ENCODE results near the gene GLRX3.

GLRX3 gene

DNA sequence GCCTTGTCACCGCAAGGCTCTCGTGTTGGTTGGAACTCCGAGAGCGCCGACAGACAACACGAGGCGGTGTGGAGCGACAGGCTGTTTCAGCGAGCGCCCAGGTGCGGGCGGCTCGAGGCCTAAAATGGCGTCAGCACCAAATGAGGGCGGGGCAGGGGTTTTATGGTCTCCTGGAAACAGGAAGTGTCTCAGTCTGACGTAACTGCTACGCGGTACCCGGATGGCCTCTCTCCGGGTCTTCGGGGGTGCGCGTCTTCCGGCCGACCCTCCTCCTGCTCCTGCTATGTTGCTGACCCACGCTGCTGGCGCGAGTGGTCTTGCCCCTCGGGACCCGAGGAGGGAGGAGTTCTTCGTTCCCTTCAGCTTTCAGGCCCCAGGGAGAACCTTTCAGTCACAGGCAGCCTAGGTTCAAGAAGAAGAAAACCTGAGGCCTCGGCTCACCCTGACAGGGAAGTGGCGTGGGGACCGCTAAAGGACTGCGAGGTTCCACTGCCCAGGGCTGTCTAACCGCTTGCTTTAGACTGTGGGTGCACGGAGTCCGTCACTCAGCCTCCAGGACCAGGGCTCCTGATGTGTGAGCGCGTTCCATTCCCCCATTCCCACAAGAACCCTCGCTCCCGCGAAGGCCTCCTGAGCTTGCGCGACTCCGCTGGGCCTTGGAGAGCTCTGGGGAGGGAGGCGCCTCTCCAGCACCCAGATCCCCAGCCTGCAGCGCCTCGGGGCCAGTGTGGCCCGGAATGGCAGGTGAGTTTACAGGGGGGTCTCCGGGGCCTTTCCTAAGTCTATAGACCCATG, 77.3 kb downstream of the GLRX3 start:
- DNase-seq: no peak

GRCh38 chr10:130214431-130214830, 78.2 kb downstream of the GLRX3 start:
- no peak for DNase-seq

- peak; percentile 12 for DNase-seq
Observed at GRCh38 chr10:130215151-130215930, 79.2 kb downstream of the GLRX3 start.

DNA sequence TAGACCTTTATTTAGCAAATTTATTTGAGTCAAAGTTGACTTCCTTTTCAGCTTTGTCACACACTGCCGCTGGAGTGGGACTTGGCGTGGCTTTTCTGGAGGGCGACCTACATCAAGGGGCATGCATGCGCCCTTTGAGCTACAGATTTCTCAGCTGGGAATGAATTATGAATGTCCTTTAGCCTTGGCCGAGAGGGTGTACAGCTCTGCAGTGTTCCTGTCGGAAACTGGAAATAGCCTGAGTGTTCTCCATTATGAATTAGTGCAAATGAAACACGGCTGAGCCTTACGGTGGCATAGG, 79.7 kb downstream of the GLRX3 start:
- no peak for DNase-seq

- DNase-seq: no peak
Observed at GRCh38 chr10:130218181-130218641, 82.0 kb downstream of the GLRX3 start.

DNA sequence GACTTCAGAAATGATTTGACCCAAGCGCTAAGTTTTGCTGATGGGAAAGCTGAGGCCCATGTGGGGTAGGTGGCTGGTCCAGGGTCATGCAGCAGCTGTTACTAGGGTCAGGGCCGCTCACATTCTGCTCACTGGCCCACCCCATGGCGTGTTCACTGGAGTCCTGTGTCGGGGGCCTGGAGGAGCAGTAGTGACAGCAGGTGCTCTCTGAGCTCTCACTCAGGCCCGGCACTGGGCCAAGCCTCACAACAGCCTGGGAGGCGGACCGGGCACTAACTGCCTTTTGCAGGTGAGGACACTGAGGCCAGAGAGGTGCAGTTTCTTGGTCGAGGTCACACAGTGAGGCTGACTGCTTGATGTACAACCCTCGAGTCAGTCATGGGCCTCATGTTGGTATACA, 82.7 kb downstream of the GLRX3 start:
- peak; percentile 25 for DNase-seq

DNA sequence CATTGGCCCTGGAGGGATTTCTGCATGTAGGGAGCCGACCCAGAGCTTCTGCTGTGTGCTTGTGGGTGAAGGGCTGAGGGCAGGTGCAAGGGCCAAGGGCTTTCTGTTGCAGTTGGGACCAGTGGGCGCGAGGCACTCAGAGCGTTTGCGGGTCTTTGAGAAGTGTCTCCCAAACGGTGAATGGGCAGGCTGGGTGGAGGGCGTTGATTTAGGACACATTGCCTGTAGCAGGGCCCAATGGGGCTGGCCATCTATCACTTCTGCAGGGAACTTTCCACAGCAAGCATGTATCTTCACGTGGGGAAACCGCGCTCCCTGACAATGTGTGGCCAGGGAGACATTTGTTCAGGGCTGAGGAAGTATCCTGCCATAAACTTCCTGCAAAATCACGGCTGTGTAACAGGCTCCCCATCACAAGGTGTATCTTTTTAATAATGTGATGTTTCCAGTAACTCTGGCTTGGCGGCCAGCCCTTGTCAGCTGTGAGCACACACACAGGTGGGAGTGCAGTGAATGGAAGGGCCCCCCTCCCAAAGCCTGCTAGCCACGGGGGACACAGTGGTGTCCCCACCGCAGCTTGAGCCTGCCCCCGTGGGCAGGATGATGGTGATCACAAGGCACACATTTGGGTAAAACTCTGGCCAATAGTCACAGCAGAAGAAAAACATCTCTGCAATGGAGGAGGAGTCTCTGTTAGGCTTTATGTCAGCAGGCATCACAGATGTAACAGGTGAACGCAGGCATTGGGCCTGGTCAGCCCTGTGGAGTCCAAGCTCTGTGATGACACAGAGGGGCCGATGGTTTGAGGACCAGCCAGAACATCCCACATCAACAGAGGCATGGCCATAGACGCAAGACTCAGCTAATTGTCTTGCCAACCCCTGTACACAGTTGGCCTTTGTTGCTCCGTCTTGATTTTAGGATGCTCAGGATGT, 84.3 kb downstream of the GLRX3 start:
- DNase-seq: no peak

DNA sequence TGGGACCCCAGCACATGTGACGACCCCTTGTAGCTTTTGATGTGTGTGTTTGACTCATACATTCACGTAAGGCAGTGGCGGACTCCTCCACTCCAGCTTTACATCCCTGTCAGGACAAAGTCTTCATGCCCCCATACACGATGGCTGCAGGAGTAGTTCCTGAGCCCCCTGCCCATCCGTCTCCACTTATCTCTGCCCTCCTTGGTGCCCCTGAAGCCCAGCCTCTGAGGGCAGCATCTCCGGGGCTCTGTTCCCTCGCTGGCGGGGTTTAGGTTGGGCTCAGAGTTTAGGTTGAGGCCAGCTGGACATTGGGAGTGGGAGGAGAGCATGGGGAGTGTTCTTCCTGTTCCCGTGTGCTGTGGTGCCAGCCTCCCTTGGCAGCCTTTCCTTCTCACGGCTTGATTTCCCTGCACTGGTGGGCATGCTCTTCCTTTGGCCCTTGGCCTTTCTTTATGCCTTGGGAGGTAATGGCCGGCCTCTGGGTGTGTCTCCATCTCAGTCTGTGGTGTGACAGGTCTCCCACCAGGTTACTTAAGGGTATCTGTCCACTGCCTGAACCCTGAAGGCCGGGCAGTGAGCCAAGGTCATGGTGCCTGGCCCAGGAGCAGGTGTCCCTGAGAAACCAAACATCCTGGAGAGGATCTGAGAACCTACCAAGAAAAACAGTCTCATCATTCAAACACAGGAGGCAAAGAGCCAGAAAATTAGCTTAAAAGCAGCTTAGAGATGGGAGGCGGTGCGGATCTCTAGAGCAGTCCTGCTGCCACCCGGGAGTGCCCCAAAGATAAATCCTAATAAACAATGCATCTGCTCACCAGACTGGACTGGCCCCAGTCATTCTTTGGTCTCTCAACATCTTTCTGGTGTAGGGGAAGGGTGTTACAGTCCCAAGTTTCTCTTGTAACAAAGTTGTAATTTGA, 85.5 kb downstream of the GLRX3 start:
- no peak for DNase-seq

GRCh38 chr10:130222381-130222780, 86.2 kb downstream of the GLRX3 start:
- DNase-seq: no peak

- DNase-seq: no peak
Observed at GRCh38 chr10:130224228-130224627, 88.0 kb downstream of the GLRX3 start.

GRCh38 chr10:130226012-130226411, 89.8 kb downstream of the GLRX3 start:
- DNase-seq: no peak

DNA sequence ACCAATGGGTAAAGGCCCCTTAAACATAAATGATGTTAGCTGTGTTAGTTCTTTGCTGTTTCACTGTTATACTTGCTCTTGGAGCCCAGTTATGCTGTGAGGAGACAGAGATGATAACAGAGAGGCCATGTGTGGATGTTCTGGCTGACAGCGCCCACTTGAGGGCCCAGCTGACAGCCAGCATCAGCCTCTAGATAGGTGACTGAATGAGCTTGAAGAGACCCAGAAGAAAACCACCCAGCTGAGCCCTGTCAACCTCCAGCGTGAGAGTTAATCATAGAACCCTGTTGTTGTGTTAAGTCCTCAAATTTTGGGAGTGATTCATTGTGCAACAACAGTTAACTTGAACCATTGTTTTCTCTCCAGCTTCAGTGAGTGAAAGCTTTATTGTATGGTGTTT, 91.7 kb downstream of the GLRX3 start:
- no peak for DNase-seq

Measured in NCI-H2029 treated with DMSO at 0.1 percent for 48 hours (cell line).